ENCODE results near the gene PTPRO. TPM values are rescaled to one million over a fixed set of nuclear protein-coding genes. Genes with fewer than 3 reads are reported as not detected.

Gene PTPRO
- total RNA-seq, 1 donor: 3.4 TPM

- no peak overlapping the region for H3K4me3 ChIP-seq (ENCODE audit: low read length)
These were observed 7.6 kb downstream of the PTPRO start for GRCh38 chr12:15329891-15330290.

DNA sequence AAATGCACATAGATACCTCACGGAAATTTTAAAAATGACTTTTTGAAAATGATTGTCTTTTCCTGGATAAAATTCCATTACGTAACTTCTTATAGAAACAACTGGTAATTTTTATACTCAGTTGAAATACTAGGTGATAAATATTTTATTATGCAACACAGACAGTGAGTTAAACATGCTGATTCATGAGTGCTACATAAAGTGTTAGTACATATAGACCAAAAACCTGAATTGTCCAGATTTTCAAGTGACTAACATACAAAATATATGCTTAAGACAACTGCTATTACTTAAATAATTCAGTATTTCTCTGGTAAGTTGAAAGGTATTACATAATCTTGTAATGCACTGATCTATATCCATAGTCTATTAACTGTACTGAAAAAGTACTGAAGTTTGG, 11.9 kb downstream of the PTPRO start:
- Histone ChIP-seq H3K9me3 (ENCODE audit: low read depth, low read length) (no peaks in the 10 kb centered on the region), H3K4me1 (ENCODE audit: insufficient read depth, low read length) (no peaks in the 10 kb centered on the region), H3K4me3 (ENCODE audit: low read length) (no peak overlapping the region)

More at GRCh38 chr12:15329891-15330290, 7.6 kb downstream of the PTPRO start:
- no peaks in the 10 kb centered on the region for H3K4me1 ChIP-seq (ENCODE audit: insufficient read depth, low read length)
- H3K9me3 ChIP-seq (ENCODE audit: low read depth, low read length): no peaks in the 10 kb centered on the region
- H3K27me3 ChIP-seq (ENCODE audit: insufficient read depth, low read length): peaks cover 5% of the 10 kb centered on the region

GRCh38 chr12:15335959-15336358, 13.7 kb downstream of the PTPRO start:
- H3K4me3 ChIP-seq (ENCODE audit: low read length): no peak overlapping the region
- H3K4me1 ChIP-seq (ENCODE audit: insufficient read depth, low read length): no peaks in the 10 kb centered on the region
- no peaks in the 10 kb centered on the region for H3K9me3 ChIP-seq (ENCODE audit: low read depth, low read length)
- peaks cover 3% of the 10 kb centered on the region for H3K27me3 ChIP-seq (ENCODE audit: insufficient read depth, low read length)

More for the DNA sequence above, 11.9 kb downstream of the PTPRO start:
- peaks cover 3% of the 10 kb centered on the region for H3K27me3 ChIP-seq (ENCODE audit: insufficient read depth, low read length)

DNA sequence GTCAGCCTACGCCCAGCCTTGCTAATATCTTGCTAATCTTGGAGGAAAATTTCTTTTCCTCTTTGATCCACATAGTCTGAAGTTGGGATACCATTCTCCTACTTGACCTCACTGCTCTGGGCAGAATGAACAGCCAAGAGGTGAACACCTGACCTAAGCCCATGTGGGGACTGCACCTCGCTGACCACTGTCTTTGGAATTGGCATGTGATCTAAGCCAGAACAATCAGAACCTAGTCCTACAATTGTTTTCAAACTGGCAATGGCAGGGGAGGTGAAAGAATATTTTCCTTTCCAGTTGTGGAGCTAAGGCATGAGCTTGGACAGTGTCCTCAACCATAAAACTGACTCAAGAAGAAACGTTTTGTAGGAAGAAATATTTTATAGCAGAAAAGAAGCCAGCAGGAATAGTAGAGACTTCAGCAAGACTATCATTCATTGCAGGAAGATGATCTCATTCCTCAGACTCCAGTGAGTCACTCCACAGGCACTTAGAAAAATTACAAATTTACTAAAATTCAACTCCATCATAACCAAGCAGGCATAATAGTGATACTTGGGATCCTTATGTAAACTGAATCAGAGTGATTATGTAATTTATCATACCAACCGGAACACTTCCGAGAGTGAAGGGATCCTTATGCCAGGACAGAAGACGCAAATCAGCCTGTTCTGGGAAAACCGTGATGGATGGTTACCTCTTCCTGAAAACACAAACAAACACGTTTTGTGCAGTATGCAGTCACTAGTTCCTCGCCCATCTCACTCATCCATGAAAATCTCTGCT, 14.7 kb downstream of the PTPRO start:
- Histone ChIP-seq H3K9me3 (ENCODE audit: low read depth, low read length) (no peaks in the 10 kb centered on the region), H3K4me1 (ENCODE audit: insufficient read depth, low read length) (no peaks in the 10 kb centered on the region), H3K4me3 (ENCODE audit: low read length) (no peak overlapping the region), H3K27me3 (ENCODE audit: insufficient read depth, low read length) (peaks cover 3% of the 10 kb centered on the region)

DNA sequence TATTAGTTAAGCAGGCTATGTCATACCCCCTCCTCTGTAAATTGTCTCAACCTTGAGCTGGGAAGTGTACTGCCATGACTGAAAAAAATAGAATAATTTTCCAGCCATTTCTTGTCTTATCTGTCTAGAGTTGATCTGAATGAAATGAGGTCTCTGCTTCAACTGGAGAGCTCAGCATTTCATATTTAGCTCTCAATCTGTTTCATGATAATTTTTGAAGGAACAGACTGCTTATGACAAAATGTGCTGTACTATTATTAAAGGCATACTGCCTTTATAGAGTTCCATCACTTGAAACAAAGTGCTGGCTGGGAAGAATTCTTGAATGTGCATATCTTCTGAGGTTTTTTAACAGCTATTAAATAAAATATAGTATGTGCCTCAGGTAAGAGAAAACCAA, 19.1 kb downstream of the PTPRO start:
- no peaks in the 10 kb centered on the region for H3K9me3 ChIP-seq (ENCODE audit: low read depth, low read length)
- no peak overlapping the region for H3K4me3 ChIP-seq (ENCODE audit: low read length)
- H3K27me3 ChIP-seq (ENCODE audit: insufficient read depth, low read length): peaks cover 8% of the 10 kb centered on the region
- no peaks in the 10 kb centered on the region for H3K4me1 ChIP-seq (ENCODE audit: insufficient read depth, low read length)

DNA sequence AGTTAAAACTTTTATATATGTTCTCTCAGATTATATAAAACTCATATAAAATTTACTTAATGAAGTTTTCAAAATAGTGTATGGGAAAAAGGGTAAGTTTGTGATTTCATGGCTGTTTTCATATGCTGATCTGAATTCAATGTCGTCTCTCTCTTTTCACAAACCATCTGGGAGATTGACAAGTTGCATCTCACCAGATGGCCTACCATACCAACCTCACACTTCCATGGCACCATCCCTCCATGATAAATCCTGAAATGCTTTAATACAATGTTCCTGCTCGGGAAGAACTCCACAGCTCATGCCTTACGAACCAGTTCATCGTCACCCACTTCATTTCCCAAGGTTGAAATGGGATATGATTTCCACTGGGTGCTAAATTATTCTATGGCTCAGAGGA, 22.3 kb downstream of the PTPRO start:
- Histone ChIP-seq H3K9me3 (ENCODE audit: low read depth, low read length) (no peaks in the 10 kb centered on the region), H3K27me3 (ENCODE audit: insufficient read depth, low read length) (peaks cover 4% of the 10 kb centered on the region), H3K4me1 (ENCODE audit: insufficient read depth, low read length) (no peaks in the 10 kb centered on the region), H3K4me3 (ENCODE audit: low read length) (no peak overlapping the region)

- H3K4me3 ChIP-seq (ENCODE audit: low read length): no peak overlapping the region
These were observed 24.2 kb downstream of the PTPRO start for GRCh38 chr12:15346488-15346887.

DNA sequence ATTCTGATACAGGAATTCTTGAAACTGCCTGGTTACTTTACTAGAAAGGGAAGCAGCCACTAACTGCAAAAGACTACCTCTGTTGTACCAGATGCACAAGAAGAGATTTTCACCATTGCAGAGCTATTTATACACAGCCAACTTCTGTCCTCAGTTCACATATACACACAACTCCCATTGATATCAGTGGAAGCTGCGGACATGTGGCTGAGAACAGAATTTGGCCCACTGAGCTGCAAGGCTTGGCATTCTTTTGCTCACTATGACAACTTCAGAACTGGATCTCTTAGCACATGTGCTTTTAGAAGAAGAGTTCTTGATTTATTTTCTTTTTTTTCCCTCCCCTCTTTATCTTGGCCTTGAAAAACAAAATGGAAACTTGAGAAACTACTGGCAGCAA, 28.3 kb downstream of the PTPRO start:
- Histone ChIP-seq H3K27me3 (ENCODE audit: insufficient read depth, low read length) (no peaks in the 10 kb centered on the region), H3K4me3 (ENCODE audit: low read length) (no peak overlapping the region), H3K4me1 (ENCODE audit: insufficient read depth, low read length) (no peaks in the 10 kb centered on the region), H3K9me3 (ENCODE audit: low read depth, low read length) (no peaks in the 10 kb centered on the region)

More at GRCh38 chr12:15346488-15346887, 24.2 kb downstream of the PTPRO start:
- peaks cover 4% of the 10 kb centered on the region for H3K27me3 ChIP-seq (ENCODE audit: insufficient read depth, low read length)
- H3K9me3 ChIP-seq (ENCODE audit: low read depth, low read length): no peaks in the 10 kb centered on the region
- no peaks in the 10 kb centered on the region for H3K4me1 ChIP-seq (ENCODE audit: insufficient read depth, low read length)

DNA sequence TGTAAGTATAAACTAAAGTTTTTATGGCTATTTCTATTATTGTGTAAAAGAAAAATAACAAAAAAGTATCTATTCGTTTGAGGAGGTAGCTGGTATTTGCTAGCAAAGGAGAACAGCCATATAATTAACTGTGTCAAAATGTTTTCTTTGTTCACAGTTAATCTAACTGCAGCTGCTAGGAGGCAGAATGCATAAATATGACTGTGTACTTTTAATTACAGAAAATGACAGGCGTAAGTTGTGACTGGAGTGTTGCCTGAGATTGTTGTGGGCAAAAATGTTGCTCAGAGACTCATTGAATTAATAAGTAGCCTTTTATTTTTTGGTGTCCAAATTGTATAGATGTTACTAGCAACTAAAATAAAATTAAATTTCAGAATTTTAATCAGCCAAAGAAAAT, 33.5 kb downstream of the PTPRO start:
- H3K4me3 ChIP-seq (ENCODE audit: low read length): no peak overlapping the region
- no peaks in the 10 kb centered on the region for H3K27me3 ChIP-seq (ENCODE audit: insufficient read depth, low read length)
- no peaks in the 10 kb centered on the region for H3K4me1 ChIP-seq (ENCODE audit: insufficient read depth, low read length)
- H3K9me3 ChIP-seq (ENCODE audit: low read depth, low read length): no peaks in the 10 kb centered on the region

DNA sequence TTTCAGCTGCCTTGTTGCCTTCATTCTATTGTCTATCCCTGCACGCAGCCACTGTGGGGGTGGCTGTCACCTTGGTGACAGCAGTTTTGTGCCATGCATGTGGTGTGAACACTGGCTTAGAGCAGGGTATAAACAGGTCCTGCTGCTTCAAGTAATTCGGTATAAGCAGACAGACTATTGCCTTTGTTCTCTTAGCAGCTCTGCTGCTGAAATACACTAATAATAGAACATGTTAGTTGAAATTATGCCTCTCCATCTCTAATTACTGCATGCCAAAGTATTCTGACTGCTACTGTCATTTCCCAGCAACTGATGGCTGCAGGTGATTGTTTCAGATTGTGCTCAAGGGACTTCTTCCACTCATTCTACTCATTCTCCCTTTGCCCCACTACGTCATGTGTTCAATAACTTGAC, 34.6 kb downstream of the PTPRO start:
- Histone ChIP-seq H3K4me3 (ENCODE audit: low read length) (no peak overlapping the region), H3K9me3 (ENCODE audit: low read depth, low read length) (no peaks in the 10 kb centered on the region), H3K4me1 (ENCODE audit: insufficient read depth, low read length) (no peaks in the 10 kb centered on the region), H3K27me3 (ENCODE audit: insufficient read depth, low read length) (peaks cover 2% of the 10 kb centered on the region)

- Histone ChIP-seq H3K27me3 (ENCODE audit: insufficient read depth, low read length) (peaks cover 4% of the 10 kb centered on the region), H3K4me3 (ENCODE audit: low read length) (no peak overlapping the region), H3K4me1 (ENCODE audit: insufficient read depth, low read length) (no peaks in the 10 kb centered on the region), H3K9me3 (ENCODE audit: low read depth, low read length) (no peaks in the 10 kb centered on the region)
These were observed 42.2 kb downstream of the PTPRO start for GRCh38 chr12:15364221-15365160.

GRCh38 chr12:15368812-15369211, 46.5 kb downstream of the PTPRO start:
- no peaks in the 10 kb centered on the region for H3K4me1 ChIP-seq (ENCODE audit: insufficient read depth, low read length)
- no peaks in the 10 kb centered on the region for H3K9me3 ChIP-seq (ENCODE audit: low read depth, low read length)
- H3K4me3 ChIP-seq (ENCODE audit: low read length): no peak overlapping the region
- H3K27me3 ChIP-seq (ENCODE audit: insufficient read depth, low read length): no peaks in the 10 kb centered on the region

GRCh38 chr12:15372352-15372751, 50.0 kb downstream of the PTPRO start:
- Histone ChIP-seq H3K4me3 (ENCODE audit: low read length) (no peak overlapping the region), H3K9me3 (ENCODE audit: low read depth, low read length) (peaks cover 16% of the 10 kb centered on the region)

GRCh38 chr12:15387772-15388171, 65.5 kb downstream of the PTPRO start:
- Histone ChIP-seq H3K4me1 (ENCODE audit: insufficient read depth, low read length) (no peaks in the 10 kb centered on the region), H3K27me3 (ENCODE audit: insufficient read depth, low read length) (no peaks in the 10 kb centered on the region), H3K9me3 (ENCODE audit: low read depth, low read length) (no peaks in the 10 kb centered on the region), H3K4me3 (ENCODE audit: low read length) (no peak overlapping the region)

More at GRCh38 chr12:15372352-15372751, 50.0 kb downstream of the PTPRO start:
- H3K4me1 ChIP-seq (ENCODE audit: insufficient read depth, low read length): no peaks in the 10 kb centered on the region
- no peaks in the 10 kb centered on the region for H3K27me3 ChIP-seq (ENCODE audit: insufficient read depth, low read length)

DNA sequence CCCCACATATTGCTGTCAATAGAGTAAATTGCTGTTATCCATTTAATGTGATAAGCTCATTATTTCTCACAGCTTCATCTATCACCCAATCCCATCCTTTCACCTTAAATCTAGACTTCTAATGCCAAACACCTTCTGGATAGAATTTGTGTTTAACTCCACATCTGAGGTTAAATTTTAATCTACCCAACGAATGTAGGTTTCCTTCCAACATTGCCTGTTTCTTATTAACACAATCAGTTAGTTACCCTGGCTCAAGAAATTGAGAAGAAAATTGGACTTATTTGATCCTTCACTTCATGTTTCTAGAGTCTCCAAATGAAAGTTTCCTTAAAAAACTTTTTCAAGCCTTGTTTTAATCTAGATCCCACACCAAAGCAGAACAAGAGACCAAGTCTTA, 67.3 kb downstream of the PTPRO start:
- Histone ChIP-seq H3K9me3 (ENCODE audit: low read depth, low read length) (no peaks in the 10 kb centered on the region), H3K4me1 (ENCODE audit: insufficient read depth, low read length) (no peaks in the 10 kb centered on the region), H3K27me3 (ENCODE audit: insufficient read depth, low read length) (no peaks in the 10 kb centered on the region), H3K4me3 (ENCODE audit: low read length) (no peak overlapping the region)
